GM12873 (cell line): ENCODE results near the gene WDR70.

Source experiments
- TF ChIP-seq, protein P1 (sequence below): IDR thresholded peaks from 2 replicates; pipeline ENCODE4 v1.5.1; 2012; ENCODE audit warnings: low read depth, mild to moderate bottlenecking, moderate library complexity, low read length, control low read depth; ENCODE audit not compliant: insufficient read depth; ENCODE audit errors: missing control alignments

The WDR70 gene

DNA sequence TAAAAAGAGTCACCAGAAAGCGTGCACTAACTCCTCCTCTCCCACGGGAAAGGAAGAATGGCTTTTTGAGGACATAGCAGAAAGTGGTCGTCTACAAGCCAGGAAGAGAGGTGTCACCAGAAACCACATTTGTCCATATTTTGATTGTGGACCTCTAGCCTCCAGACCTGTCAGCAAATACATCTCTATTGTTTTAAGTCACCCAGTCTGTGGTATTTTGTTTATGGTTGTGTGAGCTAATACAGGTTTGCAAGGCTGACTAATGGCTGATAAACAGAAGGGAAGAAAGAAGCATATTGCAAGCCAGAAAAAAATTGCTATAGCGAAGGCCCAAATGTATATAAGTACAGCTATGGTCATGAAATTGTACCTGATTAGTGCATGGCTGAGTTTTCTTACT, 21.4 kb downstream of the WDR70 start:
- TF ChIP-seq, protein P1, sequence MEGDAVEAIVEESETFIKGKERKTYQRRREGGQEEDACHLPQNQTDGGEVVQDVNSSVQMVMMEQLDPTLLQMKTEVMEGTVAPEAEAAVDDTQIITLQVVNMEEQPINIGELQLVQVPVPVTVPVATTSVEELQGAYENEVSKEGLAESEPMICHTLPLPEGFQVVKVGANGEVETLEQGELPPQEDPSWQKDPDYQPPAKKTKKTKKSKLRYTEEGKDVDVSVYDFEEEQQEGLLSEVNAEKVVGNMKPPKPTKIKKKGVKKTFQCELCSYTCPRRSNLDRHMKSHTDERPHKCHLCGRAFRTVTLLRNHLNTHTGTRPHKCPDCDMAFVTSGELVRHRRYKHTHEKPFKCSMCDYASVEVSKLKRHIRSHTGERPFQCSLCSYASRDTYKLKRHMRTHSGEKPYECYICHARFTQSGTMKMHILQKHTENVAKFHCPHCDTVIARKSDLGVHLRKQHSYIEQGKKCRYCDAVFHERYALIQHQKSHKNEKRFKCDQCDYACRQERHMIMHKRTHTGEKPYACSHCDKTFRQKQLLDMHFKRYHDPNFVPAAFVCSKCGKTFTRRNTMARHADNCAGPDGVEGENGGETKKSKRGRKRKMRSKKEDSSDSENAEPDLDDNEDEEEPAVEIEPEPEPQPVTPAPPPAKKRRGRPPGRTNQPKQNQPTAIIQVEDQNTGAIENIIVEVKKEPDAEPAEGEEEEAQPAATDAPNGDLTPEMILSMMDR = no peak

DNA sequence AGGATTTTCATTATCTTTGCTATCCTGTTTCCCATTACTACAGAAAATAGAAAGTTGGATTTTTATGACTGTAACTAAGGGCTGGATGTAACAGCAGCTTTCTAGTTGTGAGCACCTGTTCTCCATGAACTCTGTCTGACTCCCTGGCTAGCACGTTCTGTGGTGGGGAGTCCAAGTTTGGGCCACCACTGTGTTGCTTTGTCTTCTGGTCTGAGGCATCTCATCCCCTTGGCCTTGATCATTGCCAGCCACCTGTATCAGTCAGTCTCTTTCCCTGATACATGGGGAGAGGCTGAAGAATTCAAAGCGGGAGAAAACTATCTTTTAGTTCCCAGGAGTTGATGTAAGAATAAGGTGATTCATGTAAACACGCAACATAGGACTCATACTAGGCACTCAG, 33.4 kb downstream of the WDR70 start:
- TF ChIP-seq, protein P1 = no peak

DNA sequence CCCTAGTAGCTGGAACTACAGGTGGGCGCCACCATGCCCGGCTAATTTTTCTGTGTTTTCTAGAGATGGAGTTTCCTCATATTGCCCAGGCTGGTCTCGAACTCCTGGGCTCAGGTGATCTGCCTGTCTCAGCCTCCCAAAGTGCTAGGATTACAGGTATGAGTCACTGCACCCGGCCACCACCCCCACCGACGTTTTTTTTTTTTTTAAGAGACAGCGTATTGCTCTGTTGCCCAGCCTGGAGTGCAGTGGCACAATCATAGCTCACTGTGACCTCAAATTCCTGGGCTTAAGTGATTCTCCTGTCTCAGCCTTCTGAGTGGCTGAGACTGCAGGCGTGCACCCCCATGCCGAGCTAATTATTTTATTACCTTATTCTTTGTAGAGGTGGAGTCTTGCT, 38.2 kb downstream of the WDR70 start:
- TF ChIP-seq, protein P1 = no peak

DNA sequence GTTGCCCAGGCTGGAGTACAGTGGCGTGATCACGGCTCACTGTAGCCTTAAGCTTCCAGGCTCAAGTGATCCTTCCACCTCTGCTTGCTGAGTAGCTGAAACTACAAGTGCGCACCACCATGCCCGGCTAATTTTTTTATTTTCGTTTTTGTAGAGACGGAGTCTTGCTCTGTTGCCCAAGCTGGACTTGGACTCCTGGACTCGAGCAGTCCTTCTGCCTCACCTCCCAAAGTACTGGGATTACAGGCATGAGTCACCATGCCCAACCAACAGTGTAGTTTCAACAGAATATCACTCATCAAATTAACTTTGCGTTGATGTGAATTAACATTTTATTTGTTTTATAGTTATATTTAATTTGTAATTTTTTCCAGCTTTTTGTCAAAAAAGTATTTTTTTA, 45.3 kb downstream of the WDR70 start:
- TF ChIP-seq, protein P1 = no peak

DNA sequence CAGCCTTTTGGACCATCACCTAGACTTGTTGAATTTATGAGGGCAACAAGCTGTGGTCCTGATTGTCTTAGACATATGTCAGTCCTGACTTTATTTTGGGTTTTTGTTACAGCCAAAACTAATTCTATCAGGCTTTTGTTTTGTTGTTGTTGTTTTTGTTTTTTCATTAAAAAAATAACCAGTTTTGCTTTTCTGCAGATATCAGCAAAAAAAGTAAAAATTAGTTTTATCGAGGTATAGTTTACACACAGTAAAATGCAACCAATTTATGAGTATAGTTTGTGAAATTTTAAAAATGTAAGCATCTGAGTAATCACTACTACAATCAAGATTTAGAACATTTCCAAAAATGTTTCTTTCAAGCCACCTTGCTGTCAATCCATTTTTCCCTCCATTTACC, 48.9 kb downstream of the WDR70 start:
- TF ChIP-seq, protein P1 = no peak

DNA sequence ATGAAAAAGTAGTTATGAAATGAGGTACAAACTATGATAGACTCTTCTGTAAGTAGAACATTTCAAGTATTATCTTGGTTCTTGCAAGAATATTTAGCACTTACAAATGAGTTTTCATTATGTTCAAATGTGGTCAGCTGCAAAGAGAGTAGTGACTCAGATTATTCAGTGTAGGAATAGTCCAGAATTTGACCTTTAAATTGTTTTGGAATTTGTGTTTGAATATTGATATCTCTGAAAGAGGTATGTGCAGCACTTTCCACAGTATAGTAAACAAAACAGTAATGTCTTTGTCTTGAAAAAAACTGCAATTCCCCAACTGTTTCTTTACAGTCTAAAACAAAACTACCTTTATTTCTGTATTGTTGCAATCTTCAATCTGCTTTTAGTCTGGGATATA, 56.1 kb downstream of the WDR70 start:
- TF ChIP-seq, protein P1 = no peak

DNA sequence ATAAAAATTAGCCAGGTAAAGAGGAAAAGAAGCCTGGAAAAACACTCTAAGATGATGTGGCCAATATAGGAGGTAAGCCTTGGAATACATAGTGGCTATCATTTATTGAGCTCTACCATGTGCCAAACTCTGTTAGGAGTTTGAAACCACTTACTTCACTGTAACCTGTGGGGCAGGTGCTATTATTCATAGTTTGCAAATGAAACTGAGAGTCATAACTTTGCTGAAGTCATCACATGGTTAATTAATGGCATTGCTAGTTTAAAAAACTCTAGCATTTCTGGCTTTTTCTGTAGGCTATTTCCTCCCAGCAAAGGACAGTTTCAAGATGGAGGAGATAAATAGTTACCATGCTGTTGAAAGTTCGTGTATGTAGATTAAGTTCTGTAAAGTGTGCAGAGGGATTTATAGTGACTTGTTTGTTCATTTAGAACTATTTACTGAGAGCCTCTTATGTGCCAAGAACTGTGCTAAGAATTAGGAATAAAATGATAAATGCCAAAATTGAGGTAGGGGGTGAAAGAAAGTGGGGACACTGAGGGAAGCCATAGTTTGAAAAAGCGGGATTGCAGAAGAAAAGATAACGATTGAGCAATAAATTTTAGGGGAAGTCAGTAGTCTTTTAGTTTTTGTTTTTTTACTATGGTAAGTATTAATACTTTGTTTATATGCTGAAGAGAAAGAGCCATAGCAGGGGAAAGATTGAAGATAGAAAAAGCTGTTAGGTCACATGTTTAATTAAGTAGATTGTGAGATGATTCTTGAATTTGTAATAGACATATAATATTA, 57.2 kb downstream of the WDR70 start:
- TF ChIP-seq, protein P1 = no peak
